Natural killer cell treated with Interleukin-12 subunit alpha and Interleukin-12 subunit beta and Interleukin-15 and Interleukin-18, amount 100 ng/mL, for 72 hours (primary cell): ENCODE data around the gene CYSTM1. TPM values are rescaled to one million over a fixed set of nuclear protein-coding genes. Genes with fewer than 3 reads are reported as not detected.

Source experiments
- ATAC-seq, 2 donors: fragments of 150-1000 bp; cut with Tn5 transposase in 1 of 2; sonication (Bioruptor Pico), chemical (Tn5 transposase) in 1 of 2; 2 replicates each; pipeline ENCODE4 v1.10.0; 2021
- DNase-seq: peaks from one replicate; pipeline ENCODE4 v3.0.0; 2022; ENCODE audit warnings: low spot score
- H3K27ac Mint-ChIP-seq, 2 donors: 1 replicate in 1 of 2; 2 replicates in 1 of 2; pipeline ENCODE4 v1.8.0; 2022; ENCODE audit warnings: mixed read lengths in 2 of 2, mild to moderate bottlenecking in 1 of 2, moderate library complexity in 1 of 2
- H3K27me3 Mint-ChIP-seq, 2 donors: 1 replicate in 1 of 2; 2 replicates in 1 of 2; pipeline ENCODE4 v1.8.0; 2022; ENCODE audit warnings: mixed read lengths in 2 of 2
- H3K36me3 Mint-ChIP-seq: one replicate; pipeline ENCODE4 v1.8.0; 2022; ENCODE audit warnings: mixed read lengths
- H3K4me1 Mint-ChIP-seq, 2 donors: 1 replicate in 1 of 2; 2 replicates in 1 of 2; pipeline ENCODE4 v1.8.0; 2022; ENCODE audit warnings: low read depth in 2 of 2, mixed read lengths in 2 of 2, mild to moderate bottlenecking in 1 of 2
- H3K4me3 Mint-ChIP-seq: one replicate; pipeline ENCODE4 v1.8.0; 2022; ENCODE audit warnings: mixed read lengths
- H3K9me3 Mint-ChIP-seq: 2 replicates; pipeline ENCODE4 v1.8.0; 2022; ENCODE audit warnings: mixed read lengths
- total RNA-seq, 2 donors: library from RNA; stranded (reverse); gene quantifications; one replicate each; pipeline ENCODE4 v1.2.3, GENCODE V29; 2022

CYSTM1 gene
- total RNA-seq, 2 donors from 2014 or later, result 11.7 to 14.8 TPM

DNA sequence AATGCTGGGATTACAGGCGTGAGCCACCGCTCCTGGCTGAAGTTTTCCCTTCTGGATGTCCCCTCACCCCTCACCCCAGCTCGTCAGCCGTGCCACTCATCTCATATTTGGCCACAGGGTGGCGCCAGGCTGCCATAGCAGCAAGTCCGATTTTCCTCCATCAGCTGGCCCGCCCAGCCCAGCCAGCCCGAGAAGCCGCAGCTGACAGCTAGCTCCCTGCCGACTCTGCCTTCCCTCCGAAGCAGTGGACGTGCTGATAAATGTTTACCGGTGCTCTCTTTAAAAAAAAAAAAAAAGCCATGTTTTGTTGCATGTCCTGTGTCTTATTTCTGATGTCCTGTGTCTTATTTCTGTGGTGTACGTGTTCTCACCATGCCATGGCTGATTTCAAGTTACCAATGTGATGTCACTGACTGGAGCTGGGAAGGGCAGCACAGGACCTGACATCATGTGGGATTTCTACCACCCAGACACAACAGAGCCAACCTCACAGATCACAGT, 69.6 kb downstream of the CYSTM1 start:
- H3K36me3 Mint-ChIP-seq, result no peaks in the 10 kb centered on the region
- no peaks in the 10 kb centered on the region for H3K27me3 Mint-ChIP-seq
- peak; percentile 72 to 80 for ATAC-seq
- peaks cover 13 to 18% of the 10 kb centered on the region in 2 donors for H3K4me1 Mint-ChIP-seq
- peak overlapping the region; percentile 54 to 76 for H3K27ac Mint-ChIP-seq
- H3K4me3 Mint-ChIP-seq, result no peak overlapping the region
- no peaks in the 10 kb centered on the region for H3K9me3 Mint-ChIP-seq
- DNase-seq, result peak; percentile 82

GRCh38 chr5:140245341-140245740, 70.4 kb downstream of the CYSTM1 start:
- ATAC-seq, result no peak
- Mint-ChIP-seq H3K27ac (peak overlapping the region; percentile 54 to 76), H3K36me3 (peaks cover 4% of the 10 kb centered on the region), H3K4me3 (no peak overlapping the region), H3K4me1 (peaks cover 17 to 24% of the 10 kb centered on the region in 2 donors), H3K27me3 (no peaks in the 10 kb centered on the region), H3K9me3 (no peaks in the 10 kb centered on the region)
- no peak for DNase-seq

DNA sequence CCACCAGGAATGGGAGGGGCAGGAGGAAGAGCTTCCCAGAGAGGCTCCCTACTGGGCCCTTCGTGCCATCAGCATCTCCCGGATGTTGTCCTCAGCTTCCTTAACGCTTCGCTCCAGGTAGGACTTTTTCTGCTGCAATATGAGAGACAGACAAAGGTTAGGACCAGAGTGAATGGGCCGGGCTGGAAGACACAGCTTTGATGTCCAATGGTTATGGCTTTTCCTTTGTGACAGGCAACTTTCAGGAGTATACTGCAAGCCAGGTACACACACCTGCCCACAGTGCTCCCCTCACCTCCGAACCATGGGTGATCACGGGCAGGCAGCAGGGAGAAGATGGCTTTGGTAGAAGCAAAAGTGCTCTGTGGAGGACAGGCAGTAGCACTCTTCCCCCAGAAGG, 70.9 kb downstream of the CYSTM1 start:
- no peak overlapping the region for H3K27ac Mint-ChIP-seq
- no peaks in the 10 kb centered on the region for H3K27me3 Mint-ChIP-seq
- peaks cover 21 to 28% of the 10 kb centered on the region in 2 donors for H3K4me1 Mint-ChIP-seq
- H3K36me3 Mint-ChIP-seq, result peaks cover 6% of the 10 kb centered on the region
- DNase-seq, result no peak
- no peak for ATAC-seq
- no peak overlapping the region for H3K4me3 Mint-ChIP-seq
- H3K9me3 Mint-ChIP-seq, result no peaks in the 10 kb centered on the region

- Mint-ChIP-seq H3K4me3 (no peak overlapping the region), H3K9me3 (no peaks in the 10 kb centered on the region), H3K36me3 (peaks cover 6% of the 10 kb centered on the region), H3K4me1 (peaks cover 24 to 33% of the 10 kb centered on the region in 2 donors), H3K27ac (no peak overlapping the region), H3K27me3 (no peaks in the 10 kb centered on the region)
- no peak for ATAC-seq
- no peak for DNase-seq
These were observed 71.6 kb downstream of the CYSTM1 start for GRCh38 chr5:140246378-140247122.

DNA sequence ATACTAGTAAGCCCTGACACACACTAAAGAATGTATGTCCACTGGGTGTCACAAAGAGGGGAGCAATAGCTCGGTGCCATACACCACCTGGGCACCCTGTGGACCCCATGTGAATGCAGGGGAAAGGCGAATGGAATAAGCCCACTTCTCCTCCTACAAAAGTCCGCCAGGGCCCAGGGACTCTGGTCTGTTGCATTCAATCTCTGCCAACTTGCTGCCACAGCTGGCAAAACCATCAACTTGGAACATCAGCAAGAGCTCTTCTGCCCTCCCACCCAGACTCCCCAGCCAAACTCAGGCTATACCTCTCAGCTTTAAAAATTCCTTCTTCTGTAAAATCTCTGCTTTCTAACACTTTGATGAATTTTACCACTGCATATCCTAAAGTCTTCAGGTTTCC, 73.4 kb downstream of the CYSTM1 start:
- Mint-ChIP-seq H3K36me3 (peaks cover 6% of the 10 kb centered on the region), H3K4me3 (no peak overlapping the region), H3K27me3 (no peaks in the 10 kb centered on the region), H3K4me1 (peaks cover 37 to 46% of the 10 kb centered on the region in 2 donors), H3K9me3 (no peaks in the 10 kb centered on the region), H3K27ac (no peak overlapping the region)
- no peak for DNase-seq
- ATAC-seq, result no peak

- Mint-ChIP-seq H3K36me3 (peaks cover 6% of the 10 kb centered on the region), H3K4me1 (peaks cover 35 to 45% of the 10 kb centered on the region in 2 donors), H3K27ac (no peak overlapping the region), H3K4me3 (peak overlapping the region; percentile 3), H3K9me3 (no peaks in the 10 kb centered on the region), H3K27me3 (no peaks in the 10 kb centered on the region)
- ATAC-seq (no peak), DNase-seq (no peak)
These were observed 74.5 kb downstream of the CYSTM1 start for GRCh38 chr5:140249536-140249935.

- no peak for ATAC-seq
- peaks cover 6% of the 10 kb centered on the region for H3K36me3 Mint-ChIP-seq
- H3K4me3 Mint-ChIP-seq, result peak overlapping the region; percentile 44
- no peaks in the 10 kb centered on the region for H3K9me3 Mint-ChIP-seq
- peaks cover 27 to 36% of the 10 kb centered on the region in 2 donors for H3K4me1 Mint-ChIP-seq
- H3K27me3 Mint-ChIP-seq, result no peaks in the 10 kb centered on the region
- no peak for DNase-seq
- H3K27ac Mint-ChIP-seq, result peak overlapping the region; percentile 11 to 64
These were observed 75.4 kb downstream of the CYSTM1 start for GRCh38 chr5:140250386-140250785.

- H3K27ac Mint-ChIP-seq, result peak overlapping the region; percentile 88 to 94
- ATAC-seq (peak; percentile 91 to 95), DNase-seq (peak; percentile 75)
- H3K27me3 Mint-ChIP-seq, result no peaks in the 10 kb centered on the region
- H3K4me3 Mint-ChIP-seq, result peak overlapping the region; percentile 71
- peaks cover 27 to 34% of the 10 kb centered on the region in 2 donors for H3K4me1 Mint-ChIP-seq
- no peaks in the 10 kb centered on the region for H3K9me3 Mint-ChIP-seq
- H3K36me3 Mint-ChIP-seq, result peaks cover 6% of the 10 kb centered on the region
These were observed 76.6 kb downstream of the CYSTM1 start for GRCh38 chr5:140251527-140251973.

DNA sequence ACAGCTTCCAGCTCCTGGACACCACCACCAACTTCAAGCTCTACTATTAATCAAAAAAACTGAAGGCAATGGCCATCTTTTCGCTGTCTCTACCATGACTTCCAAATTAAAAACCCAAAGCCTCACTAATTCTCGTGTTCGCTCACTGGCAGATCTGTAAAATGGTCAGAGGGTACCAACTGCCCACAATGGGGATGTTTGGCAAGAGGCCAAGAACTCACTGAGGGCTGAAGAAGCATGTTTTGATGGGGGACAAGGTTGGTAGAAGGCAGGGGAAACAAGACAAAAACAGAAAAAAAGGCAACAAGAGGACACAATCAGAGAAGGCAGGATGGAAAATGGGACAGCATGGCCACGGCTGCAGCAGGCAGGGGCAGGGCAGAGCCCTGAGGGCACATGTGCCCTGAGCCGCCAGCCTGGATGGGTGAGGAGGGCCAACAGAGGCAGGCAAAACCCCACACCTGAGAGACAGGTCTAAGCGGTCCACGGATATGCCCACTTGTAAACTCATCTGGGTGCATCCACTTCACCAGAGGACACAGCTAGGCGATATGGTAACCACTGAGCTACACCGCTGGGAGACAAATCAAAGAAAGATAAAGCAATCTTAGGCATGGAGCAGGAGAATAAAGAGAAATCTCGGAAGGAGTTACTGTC, 77.6 kb downstream of the CYSTM1 start:
- Mint-ChIP-seq H3K27ac (peak overlapping the region; percentile 88 to 94), H3K4me3 (peak overlapping the region; percentile 71), H3K36me3 (peaks cover 10% of the 10 kb centered on the region), H3K4me1 (peaks cover 31 to 34% of the 10 kb centered on the region in 2 donors), H3K27me3 (no peaks in the 10 kb centered on the region), H3K9me3 (no peaks in the 10 kb centered on the region)
- ATAC-seq (no peak), DNase-seq (no peak)

DNA sequence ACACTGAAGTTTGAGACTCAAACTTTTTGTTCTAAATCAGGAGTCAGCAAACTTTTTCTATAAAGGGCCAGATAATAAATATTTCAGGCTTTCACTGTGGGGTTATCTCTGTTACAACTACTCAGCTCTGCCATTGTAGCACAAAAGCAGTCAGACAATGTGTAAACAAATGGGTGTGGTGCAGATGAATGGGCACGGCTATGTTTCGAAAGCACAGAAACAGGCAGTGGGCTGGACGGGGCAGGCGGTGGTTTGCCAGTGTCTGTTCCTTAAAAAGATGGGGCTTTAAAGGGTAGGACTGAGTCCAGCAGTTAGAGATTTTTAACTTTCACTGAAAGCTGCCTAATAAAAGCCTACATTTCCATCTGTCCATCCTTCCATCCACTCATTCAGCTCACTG, 79.0 kb downstream of the CYSTM1 start:
- Mint-ChIP-seq H3K27ac (no peak overlapping the region), H3K9me3 (no peaks in the 10 kb centered on the region), H3K36me3 (peaks cover 18% of the 10 kb centered on the region), H3K4me3 (no peak overlapping the region), H3K27me3 (no peaks in the 10 kb centered on the region), H3K4me1 (peaks cover 38 to 40% of the 10 kb centered on the region in 2 donors)
- ATAC-seq (no peak), DNase-seq (no peak)

- no peak for ATAC-seq
- H3K27ac Mint-ChIP-seq, result no peak overlapping the region
- no peak for DNase-seq
- peaks cover 13% of the 10 kb centered on the region for H3K36me3 Mint-ChIP-seq
- H3K9me3 Mint-ChIP-seq, result no peaks in the 10 kb centered on the region
- peaks cover 32 to 40% of the 10 kb centered on the region in 2 donors for H3K4me1 Mint-ChIP-seq
- no peak overlapping the region for H3K4me3 Mint-ChIP-seq
- no peaks in the 10 kb centered on the region for H3K27me3 Mint-ChIP-seq
These were observed 80.6 kb downstream of the CYSTM1 start for GRCh38 chr5:140255460-140256157.

DNA sequence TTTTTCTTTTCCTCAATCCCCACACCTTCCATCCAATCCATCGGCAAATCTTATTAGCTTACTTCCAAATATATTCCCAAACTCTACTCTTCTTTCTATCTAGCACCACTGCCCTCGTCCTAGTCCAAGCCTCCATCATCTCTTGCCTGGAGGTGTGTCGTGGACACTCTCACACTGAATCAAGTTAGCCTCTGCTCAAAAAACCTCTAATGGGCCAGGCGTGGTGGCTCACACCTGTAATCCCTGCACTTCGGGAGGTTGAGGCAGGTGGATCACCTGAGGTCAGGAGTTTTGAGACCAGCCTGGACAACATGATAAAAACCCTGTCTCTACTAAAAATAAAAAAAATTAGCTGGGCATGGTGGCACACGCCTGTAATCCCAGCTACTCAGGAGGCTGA, 81.7 kb downstream of the CYSTM1 start:
- DNase-seq, result no peak
- peaks cover 30 to 39% of the 10 kb centered on the region in 2 donors for H3K4me1 Mint-ChIP-seq
- no peaks in the 10 kb centered on the region for H3K27me3 Mint-ChIP-seq
- no peak for ATAC-seq
- H3K9me3 Mint-ChIP-seq, result no peaks in the 10 kb centered on the region
- H3K36me3 Mint-ChIP-seq, result peaks cover 13% of the 10 kb centered on the region
- no peak overlapping the region for H3K27ac Mint-ChIP-seq
- H3K4me3 Mint-ChIP-seq, result no peak overlapping the region

DNA sequence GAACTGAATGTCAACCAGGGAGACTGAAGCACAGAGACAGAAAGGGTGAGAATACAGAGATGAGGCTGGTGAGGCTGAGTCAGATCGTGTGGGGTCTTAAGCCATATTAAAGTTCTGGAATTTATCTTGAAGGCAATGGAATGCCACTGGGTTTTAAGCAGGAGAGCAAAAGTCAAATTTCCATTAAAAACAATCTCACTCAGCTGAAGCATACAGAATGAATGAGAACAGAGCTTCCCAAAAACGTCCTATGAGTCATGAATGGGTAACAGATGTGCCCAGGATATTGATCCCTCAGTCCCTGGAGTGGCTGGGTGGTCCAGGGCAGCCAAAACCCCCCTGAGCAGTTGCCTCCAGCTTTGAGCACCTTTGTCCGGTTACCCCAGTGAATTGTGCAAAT, 83.0 kb downstream of the CYSTM1 start:
- H3K9me3 Mint-ChIP-seq, result no peaks in the 10 kb centered on the region
- H3K27me3 Mint-ChIP-seq, result no peaks in the 10 kb centered on the region
- H3K4me1 Mint-ChIP-seq, result peaks cover 19 to 31% of the 10 kb centered on the region in 2 donors
- H3K4me3 Mint-ChIP-seq, result no peak overlapping the region
- H3K36me3 Mint-ChIP-seq, result peaks cover 13% of the 10 kb centered on the region
- peak overlapping the region in 1 of 2 donors; percentile 5 for H3K27ac Mint-ChIP-seq
- no peak for DNase-seq
- no peak for ATAC-seq
